Esophagus muscularis mucosa (tissue), 4 donors: ENCODE data around the gene HEPHL1. TPM values are rescaled to one million over a fixed set of nuclear protein-coding genes. Genes with fewer than 3 reads are reported as not detected.
A peak's percentile ranks its signal among the peaks of the same experiment; 100 is the strongest.

Experiments
- DNase-seq: peaks from one replicate; pipeline ENCODE4 v3.0.0-alpha.2; 2017; ENCODE audit errors: extremely low spot score
- H3K27ac ChIP-seq, 4 donors: fragments of 200-600 bp; sonication (generic); replicated peaks in 1 of 4; 1 replicate in 3 of 4; 2 replicates in 1 of 4; pipeline ENCODE4 v1.5.1; 2016 to 2019; ENCODE audit warnings: mild to moderate bottlenecking in 1 of 4
- H3K27me3 ChIP-seq, 4 donors: fragments of 200-600 bp; sonication (generic); one replicate each; pipeline versions ENCODE4 v1.5.1 to v1.6.0; 2016 to 2019
- H3K36me3 ChIP-seq, 4 donors: fragments of 200-600 bp; sonication (generic); one replicate each; pipeline ENCODE4 v1.5.1; 2016 to 2019
- H3K4me1 ChIP-seq, 4 donors: fragments of 200-600 bp; sonication (generic); one replicate each; pipeline ENCODE4 v1.5.1; 2016 to 2019
- H3K4me3 ChIP-seq, 4 donors: fragments of 200-600 bp; sonication (generic); 1 replicate in 2 of 4; 2 replicates in 2 of 4; pipeline ENCODE4 v1.5.1; 2016 to 2019; ENCODE audit warnings: mild to moderate bottlenecking in 4 of 4, moderate library complexity in 1 of 4
- H3K9me3 ChIP-seq, 4 donors: fragments of 200-600 bp; sonication (generic); 1 replicate in 3 of 4; 2 replicates in 1 of 4; pipeline ENCODE4 v1.5.1; 2016 to 2019
- EP300 ChIP-seq: sonication (generic); formaldehyde crosslinking; IDR thresholded peaks from one replicate; pipeline ENCODE4 v1.6.1; 2017; ENCODE audit warnings: antibody characterized with exemption
- POLR2A ChIP-seq: fragments of 450-650 bp; IDR thresholded peaks from one replicate; pipeline ENCODE4 v1.6.1; 2017; ENCODE audit warnings: antibody characterized with exemption, moderate library complexity, mild to moderate bottlenecking, low read depth
- POLR2AphosphoS5 ChIP-seq, 2 donors: sonication (generic); formaldehyde crosslinking; IDR thresholded peaks; one replicate each; pipeline ENCODE4 v1.6.1; 2017; ENCODE audit warnings: antibody characterized with exemption in 2 of 2
- WGBS: methylation state at CpG from one replicate; pipeline ENCODE4 v1.1.5; 2018; 5-methylcytosine and 5-hydroxymethylcytosine counted together
- intact Hi-C: fragments of 100-400 bp; cut with DNase I; formaldehyde crosslinking; loops from one replicate; pipeline ENCODE4 v1.15.1; 2023
- total RNA-seq, 4 donors: library from RNA; depleted of rRNA; stranded (reverse); fragments of >200 nt; gene quantifications; one replicate each; pipeline versions ENCODE4 v1.1.0 to v1.2.1, GENCODE V29; 2016
- TF ChIP-seq, protein P1 (sequence below), 3 experiments: fragments of 200-600 bp in 2 of 3; fragments of 450-650 bp in 1 of 3; sonication (generic) in 2 of 3; IDR thresholded peaks; one replicate each; pipeline ENCODE4 v1.5.1; 2017 to 2019; ENCODE audit warnings: antibody characterized with exemption in 3 of 3, mild to moderate bottlenecking in 2 of 3, moderate library complexity in 1 of 3

The HEPHL1 gene
- total RNA-seq, 4 donors from 2014 or later, result 0.42 TPM; not detected in 3

DNA sequence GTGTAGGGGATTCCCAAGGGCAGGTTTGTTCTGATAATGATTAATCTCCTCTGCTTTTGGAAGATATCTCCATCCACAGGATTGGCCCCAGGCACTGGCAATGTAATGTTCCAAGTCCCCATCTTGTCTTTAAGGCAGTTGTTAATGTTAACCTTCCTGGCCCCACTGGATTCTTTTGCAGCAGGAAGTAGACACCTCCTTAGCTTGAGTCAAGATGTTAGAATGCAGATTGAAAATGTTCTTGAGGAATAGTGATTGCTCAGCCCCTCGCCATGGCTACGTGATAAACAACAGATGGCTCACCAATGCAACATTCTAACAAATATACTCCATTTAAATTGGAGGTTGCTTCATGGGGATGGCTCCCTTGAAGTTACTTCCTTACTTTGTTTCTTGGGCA lies 7.3 kb downstream of the HEPHL1 start:
- Histone ChIP-seq H3K4me1 (no peaks in the 10 kb centered on the region), H3K9me3 (peaks cover 0 to 15% (median 5%) of the 10 kb centered on the region in 4 donors), H3K27ac (no peak overlapping the region), H3K36me3 (no peaks in the 10 kb centered on the region), H3K27me3 (no peaks in the 10 kb centered on the region), H3K4me3 (no peak overlapping the region)
- intact Hi-C loops, result no loop called here
- peak; percentile 62 for DNase-seq
- 80% methylated on average over 2 of the region's 2 CpGs for WGBS
- TF ChIP-seq EP300 (no peak), POLR2AphosphoS5 (IDR thresholded peaks at IDR 0.05) (no peak), POLR2A (no peak)
- TF ChIP-seq, protein P1, sequence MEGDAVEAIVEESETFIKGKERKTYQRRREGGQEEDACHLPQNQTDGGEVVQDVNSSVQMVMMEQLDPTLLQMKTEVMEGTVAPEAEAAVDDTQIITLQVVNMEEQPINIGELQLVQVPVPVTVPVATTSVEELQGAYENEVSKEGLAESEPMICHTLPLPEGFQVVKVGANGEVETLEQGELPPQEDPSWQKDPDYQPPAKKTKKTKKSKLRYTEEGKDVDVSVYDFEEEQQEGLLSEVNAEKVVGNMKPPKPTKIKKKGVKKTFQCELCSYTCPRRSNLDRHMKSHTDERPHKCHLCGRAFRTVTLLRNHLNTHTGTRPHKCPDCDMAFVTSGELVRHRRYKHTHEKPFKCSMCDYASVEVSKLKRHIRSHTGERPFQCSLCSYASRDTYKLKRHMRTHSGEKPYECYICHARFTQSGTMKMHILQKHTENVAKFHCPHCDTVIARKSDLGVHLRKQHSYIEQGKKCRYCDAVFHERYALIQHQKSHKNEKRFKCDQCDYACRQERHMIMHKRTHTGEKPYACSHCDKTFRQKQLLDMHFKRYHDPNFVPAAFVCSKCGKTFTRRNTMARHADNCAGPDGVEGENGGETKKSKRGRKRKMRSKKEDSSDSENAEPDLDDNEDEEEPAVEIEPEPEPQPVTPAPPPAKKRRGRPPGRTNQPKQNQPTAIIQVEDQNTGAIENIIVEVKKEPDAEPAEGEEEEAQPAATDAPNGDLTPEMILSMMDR (IDR thresholded peaks at IDR 0.05), result no peak

DNA sequence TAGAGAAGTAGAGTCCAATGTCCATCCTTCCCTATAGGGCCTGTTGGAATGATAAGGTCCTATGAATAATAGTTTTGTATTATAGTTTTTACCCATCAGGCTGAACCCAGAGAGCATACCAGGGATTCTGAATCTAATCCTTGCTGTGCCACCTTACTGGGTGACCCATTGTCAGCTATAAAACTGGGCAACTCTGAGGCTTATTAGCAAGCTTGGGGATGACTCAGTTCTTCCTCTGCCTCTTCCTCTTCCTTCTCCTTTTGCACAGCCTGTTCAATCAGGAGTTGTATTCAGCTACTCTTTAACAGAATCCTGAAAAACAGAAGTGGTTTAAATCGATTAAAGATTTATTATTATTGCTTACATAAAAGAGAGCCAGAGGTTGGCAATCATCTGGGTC lies 8.9 kb downstream of the HEPHL1 start:
- H3K9me3 ChIP-seq, result peaks cover 0 to 15% (median 5%) of the 10 kb centered on the region in 4 donors
- H3K36me3 ChIP-seq, result no peaks in the 10 kb centered on the region
- H3K27me3 ChIP-seq, result no peaks in the 10 kb centered on the region
- no peak overlapping the region for H3K27ac ChIP-seq
- DNase-seq, result no peak
- no peaks in the 10 kb centered on the region for H3K4me1 ChIP-seq
- intact Hi-C loops, result no loop called here
- WGBS, result 80% methylated on average over 1 of the region's 1 CpG
- no peak overlapping the region for H3K4me3 ChIP-seq
- TF ChIP-seq EP300 (no peak), POLR2A (no peak), POLR2AphosphoS5 (IDR thresholded peaks at IDR 0.05) (no peak)
- TF ChIP-seq, protein P1 (IDR thresholded peaks at IDR 0.05), result no peak

DNA sequence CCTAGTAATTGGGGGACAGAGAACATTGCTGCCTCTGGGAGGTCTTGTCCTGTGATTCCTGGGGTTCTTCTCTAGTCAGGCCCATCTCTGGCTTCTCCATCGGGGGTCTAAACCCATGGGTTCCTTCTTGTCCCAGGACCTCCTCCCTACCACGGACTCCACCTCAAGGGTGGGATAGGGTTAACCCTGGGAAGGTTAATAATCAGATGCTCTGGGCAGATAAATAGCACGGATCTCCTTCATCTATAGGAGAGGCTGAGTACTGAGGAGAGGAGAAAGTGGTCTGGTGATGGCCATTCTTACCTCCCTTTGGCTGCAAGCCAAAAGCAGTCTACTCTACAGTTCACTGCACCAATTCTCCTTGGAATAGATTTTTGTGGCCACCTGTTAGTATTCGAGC lies 10.5 kb downstream of the HEPHL1 start:
- no peak overlapping the region for H3K4me3 ChIP-seq
- H3K4me1 ChIP-seq, result no peaks in the 10 kb centered on the region
- no peak overlapping the region for H3K27ac ChIP-seq
- H3K27me3 ChIP-seq, result no peaks in the 10 kb centered on the region
- peaks cover 0 to 7% (median 3%) of the 10 kb centered on the region in 4 donors for H3K9me3 ChIP-seq
- DNase-seq, result peak; percentile 55
- no peaks in the 10 kb centered on the region for H3K36me3 ChIP-seq
- WGBS, result 74% methylated on average over 4 of the region's 4 CpGs
- TF ChIP-seq EP300 (no peak), POLR2AphosphoS5 (IDR thresholded peaks at IDR 0.05) (no peak), POLR2A (no peak)
- TF ChIP-seq, protein P1 (IDR thresholded peaks at IDR 0.05), result no peak
- intact Hi-C loops, result no loop called here

DNA sequence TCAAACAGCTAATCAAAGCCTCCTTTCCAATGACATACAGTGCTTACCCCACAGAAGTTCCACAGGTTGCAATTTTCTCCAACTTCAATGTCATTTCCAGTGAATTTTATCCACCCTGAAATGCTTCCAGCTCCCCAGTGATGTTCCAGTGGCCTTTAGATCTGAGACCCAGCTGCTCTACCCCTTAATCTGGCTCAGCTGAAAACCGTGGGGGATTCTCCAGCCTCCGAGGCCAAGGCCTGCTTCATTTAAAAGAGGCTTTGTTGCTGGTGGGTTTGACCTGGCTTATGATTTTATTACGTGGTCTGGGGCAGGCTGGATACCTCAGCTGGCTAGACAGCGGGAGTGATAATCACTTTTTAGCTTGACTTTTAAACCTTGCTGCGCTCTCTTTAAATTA lies 10.9 kb downstream of the HEPHL1 start:
- Histone ChIP-seq H3K27ac (no peak overlapping the region), H3K36me3 (no peaks in the 10 kb centered on the region), H3K9me3 (peaks cover 0 to 3% (median 1%) of the 10 kb centered on the region in 4 donors), H3K4me3 (no peak overlapping the region), H3K4me1 (no peaks in the 10 kb centered on the region), H3K27me3 (no peaks in the 10 kb centered on the region)
- intact Hi-C loops, result no loop called here
- TF ChIP-seq POLR2A, result no peak
- no peak for TF ChIP-seq POLR2AphosphoS5 (IDR thresholded peaks at IDR 0.05)
- DNase-seq, result peak; percentile 3
- 75% methylated on average over 5 of the region's 5 CpGs for WGBS

DNA sequence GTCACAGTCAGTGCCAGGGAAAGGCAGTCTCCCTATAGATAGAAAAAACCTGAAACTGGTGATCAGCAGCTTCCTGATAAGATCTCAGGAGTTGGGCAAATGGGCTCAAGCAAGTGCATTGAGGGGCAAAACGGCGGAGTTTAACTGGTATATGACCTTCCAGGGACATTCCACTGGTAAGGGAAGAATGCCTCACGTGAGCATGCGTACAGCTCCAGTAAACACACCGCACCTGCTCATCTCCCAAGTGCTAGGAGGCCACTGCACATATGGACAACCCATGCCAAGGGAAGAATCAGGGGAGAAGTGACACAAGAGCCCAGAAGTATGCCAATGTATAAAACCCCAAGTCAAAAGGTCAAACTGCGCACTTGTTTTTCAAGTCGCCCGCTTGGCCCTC lies 11.6 kb downstream of the HEPHL1 start:
- H3K4me1 ChIP-seq, result no peaks in the 10 kb centered on the region
- H3K27ac ChIP-seq, result no peak overlapping the region
- intact Hi-C loops, result no loop called here
- H3K36me3 ChIP-seq, result no peaks in the 10 kb centered on the region
- peak; percentile 89 for DNase-seq
- no peak overlapping the region for H3K4me3 ChIP-seq
- no peaks in the 10 kb centered on the region for H3K9me3 ChIP-seq
- WGBS, result 80% methylated on average over 8 of the region's 8 CpGs
- no peaks in the 10 kb centered on the region for H3K27me3 ChIP-seq
- TF ChIP-seq EP300 (no peak), POLR2A (no peak), POLR2AphosphoS5 (IDR thresholded peaks at IDR 0.05) (no peak)
- TF ChIP-seq, protein P1 (IDR thresholded peaks at IDR 0.05), result no peak
